K562 (cell line): ENCODE measurements around the gene IL10. TPM values are rescaled to one million over a fixed set of nuclear protein-coding genes. Genes with fewer than 3 reads are reported as not detected.

Experiments
- ATAC-seq: fragments of 200-7000 bp; cut with Tn5 transposase; 3 replicates; pipeline ENCODE4 v1.9.1; 2020; ENCODE audit warnings: moderate library complexity
- BruUV-seq: library from RNA; stranded (reverse); fragments of 400-500 nt; replicated peaks from 2 replicates; lab custom pipeline; 2021; lab: Mats Ljungman, UMichigan
- CTCF ChIA-PET: fragments of 300-600 bp; formaldehyde crosslinking; extraction: SDS; loops from one replicate; lab custom pipeline; 2021; ENCODE audit warnings: low intra/inter-chr PET ratio; lab: Yijun Ruan, JAX
- POLR2A ChIA-PET: fragments of 300-600, 350-650 bp; sonication (Branson Sonifier 250); formaldehyde crosslinking; extraction: SDS; loops from one replicate; lab custom pipeline; 2021; ENCODE audit warnings: antibody characterized with exemption, inconsistent platforms; lab: Yijun Ruan, JAX
- DNase-seq, 4 experiments: peaks; one replicate each; pipeline versions ENCODE4 v3.0.0 to v3.0.0-alpha.2; 2011 to 2018; ENCODE audit warnings: low spot score in 3 of 4, mixed read lengths in 3 of 4; ENCODE audit errors: extremely low read depth in 1 of 4
- FAIRE-seq: peaks from 2 replicates; lab custom pipeline; 2011; peaks lifted over from hg19 to GRCh38; lab: Jason Lieb, UNC
- H2AFZ ChIP-seq: 2 replicates; pipeline ENCODE4 v1.6.0; 2011; ENCODE audit warnings: low read depth, low read length, control low read depth, inconsistent platforms
- H3K27ac ChIP-seq: fragments of 200-600 bp; 3 replicates; pipeline ENCODE4 v1.8.0; 2011; ENCODE audit warnings: low read depth, mild to moderate bottlenecking, control low read depth, inconsistent platforms, low read length, moderate library complexity, mixed read lengths; ENCODE audit errors: extremely low read depth
- H3K27me3 ChIP-seq, 2 experiments: fragments of 300-600 bp in 1 of 2; 2 replicates in 1 of 2; 3 replicates in 1 of 2; pipeline versions ENCODE4 v1.6.0 to v1.8.0; 2011; ENCODE audit warnings: inconsistent platforms in 2 of 2, low read length in 2 of 2, mild to moderate bottlenecking in 1 of 2, mixed read lengths in 1 of 2, moderate library complexity in 1 of 2; ENCODE audit not compliant: control insufficient read depth in 2 of 2, insufficient read depth in 2 of 2
- H3K36me3 ChIP-seq: fragments of 300-600 bp; 3 replicates; pipeline ENCODE4 v1.8.0; 2011; ENCODE audit warnings: mild to moderate bottlenecking, low read length, inconsistent platforms; ENCODE audit not compliant: control insufficient read depth, insufficient read depth
- H3K4me1 ChIP-seq, 2 experiments: fragments of 200-600 bp in 1 of 2; replicated peaks in 1 of 2; 2 replicates in 1 of 2; 3 replicates in 1 of 2; pipeline versions ENCODE4 v1.5.1 to v1.8.0; 2011; ENCODE audit warnings: inconsistent platforms in 2 of 2, low read length in 2 of 2, mild to moderate bottlenecking in 1 of 2, mixed read lengths in 1 of 2, moderate library complexity in 1 of 2; ENCODE audit not compliant: control insufficient read depth in 2 of 2, insufficient read depth in 2 of 2
- H3K4me2 ChIP-seq: 2 replicates; pipeline ENCODE4 v1.6.1; 2011; ENCODE audit warnings: low read length, control low read depth, inconsistent platforms, mixed read lengths; ENCODE audit not compliant: insufficient read depth
- H3K4me3 ChIP-seq: fragments of 200-600 bp; sonication (generic), shearing (Covaris generic); 2 replicates; pipeline ENCODE4 v1.5.1; 2016; ENCODE audit warnings: control low read depth, inconsistent platforms
- H3K79me2 ChIP-seq: fragments of 200-600 bp; 3 replicates; pipeline ENCODE4 v1.8.0; 2011; ENCODE audit warnings: low read length, inconsistent platforms; ENCODE audit not compliant: control insufficient read depth, insufficient read depth
- H3K9ac ChIP-seq, 2 experiments: 2 replicates each; pipeline versions ENCODE4 v1.6.0 to v1.6.1; 2011; ENCODE audit warnings: low read depth in 2 of 2, low read length in 2 of 2, control low read depth in 1 of 2, inconsistent platforms in 1 of 2, mild to moderate bottlenecking in 1 of 2, mixed read lengths in 1 of 2; ENCODE audit not compliant: insufficient read depth in 1 of 2
- H3K9me1 ChIP-seq: one replicate; pipeline ENCODE4 v1.6.0; 2011; ENCODE audit warnings: inconsistent platforms, mild to moderate bottlenecking, low read length, moderate library complexity; ENCODE audit not compliant: control insufficient read depth, insufficient read depth
- H3K9me3 ChIP-seq: replicated peaks from 2 replicates; pipeline ENCODE4 v1.5.1; 2011; ENCODE audit warnings: low read depth, low read length, inconsistent platforms; ENCODE audit not compliant: control insufficient read depth, insufficient read depth
- H4K20me1 ChIP-seq: replicated peaks from 2 replicates; pipeline ENCODE4 v1.6.1; 2011; ENCODE audit warnings: low read length, inconsistent platforms, mixed read lengths; ENCODE audit not compliant: control insufficient read depth, insufficient read depth
- CREB1 ChIP-seq, 2 experiments: sonication (generic) in 1 of 2; formaldehyde crosslinking in 1 of 2; IDR thresholded peaks; 2 replicates each; pipeline versions ENCODE4 v1.6.1 to v1.8.0; 2012 to 2022; ENCODE audit warnings: inconsistent platforms in 1 of 2, mild to moderate bottlenecking in 1 of 2, missing genetic modification reagents in 1 of 2, moderate library complexity in 1 of 2
- JUN ChIP-seq, 2 experiments: sonication (generic) in 1 of 2; formaldehyde crosslinking in 1 of 2; IDR thresholded peaks; 2 replicates each; pipeline versions ENCODE4 v1.6.1 to v1.8.0; 2012 to 2022; ENCODE audit warnings: borderline replicate concordance in 2 of 2, mild to moderate bottlenecking in 2 of 2, improper control_type of control experiment in 1 of 2, low read depth in 1 of 2, low read length in 1 of 2, missing genetic modification reagents in 1 of 2
- KAT2B ChIP-seq: IDR thresholded peaks from one replicate; pipeline ENCODE4 v1.6.1; 2012; ENCODE audit warnings: low read depth, mild to moderate bottlenecking, control low read depth, inconsistent platforms, low read length, moderate library complexity
- KLF1 ChIP-seq: fragments of 450-650 bp; IDR thresholded peaks from 2 replicates; pipeline ENCODE4 v1.6.1; 2016; ENCODE audit warnings: missing genetic modification characterization, missing compliant biosample characterization
- MAFG ChIP-seq: fragments of 450-650 bp; conservative IDR thresholded peaks from 2 replicates; pipeline ENCODE4 v1.6.1; 2016; ENCODE audit warnings: missing genetic modification characterization, missing compliant biosample characterization
- NR4A1 ChIP-seq, 2 experiments: fragments of 250-450 bp in 1 of 2; fragments of 450-650 bp in 1 of 2; sonication (Bioruptor Pico) in 1 of 2; IDR thresholded peaks; 2 replicates each; pipeline versions ENCODE4 v1.4.0 to v1.6.1; 2016 to 2020; ENCODE audit warnings: mild to moderate bottlenecking in 2 of 2, missing compliant biosample characterization in 1 of 2, missing genetic modification characterization in 1 of 2, moderate library complexity in 1 of 2
- PHTF2 ChIP-seq: fragments of 250-450 bp; sonication (Bioruptor Pico); IDR thresholded peaks from 2 replicates; pipeline ENCODE4 v1.5.0; 2021; ENCODE audit warnings: mild to moderate bottlenecking
- POLR2B ChIP-seq: fragments of 450-650 bp; IDR thresholded peaks from 2 replicates; pipeline ENCODE4 v1.6.1; 2018; ENCODE audit warnings: low read depth; ENCODE audit not compliant: partially characterized antibody
- RUNX1 ChIP-seq: sonication (generic); IDR thresholded peaks from 2 replicates; pipeline ENCODE4 v1.6.1; 2016; ENCODE audit warnings: antibody characterized with exemption, low read depth
- TBL1XR1 ChIP-seq, 2 experiments: IDR thresholded peaks; 2 replicates each; pipeline ENCODE4 v1.6.1; 2012; ENCODE audit warnings: improper control_type of control experiment in 2 of 2, low read length in 2 of 2, mild to moderate bottlenecking in 1 of 2
- THRB ChIP-seq: fragments of 450-650 bp; formaldehyde crosslinking; conservative IDR thresholded peaks from 2 replicates; pipeline ENCODE4 v1.4.0; 2022; ENCODE audit warnings: mild to moderate bottlenecking, missing genetic modification characterization
- XRCC4 ChIP-seq: IDR thresholded peaks from one replicate; pipeline ENCODE4 v1.6.1; 2011; ENCODE audit not compliant: insufficient read depth, insufficient read length; ENCODE audit errors: extremely low read depth
- ZNF146 ChIP-seq: IDR thresholded peaks from one replicate; pipeline ENCODE4 v1.6.1; 2018; ENCODE audit warnings: missing compliant biosample characterization; ENCODE audit not compliant: unreplicated experiment
- ZNF778 ChIP-seq: fragments of 450-650 bp; formaldehyde crosslinking; IDR thresholded peaks from 2 replicates; pipeline ENCODE4 v1.4.0; 2020; ENCODE audit warnings: mild to moderate bottlenecking, moderate library complexity
- WGBS: fragments of 100-300 bp; shearing (Covaris generic); methylation state at CpG from one replicate; pipeline ENCODE4 v1.1.6; 2016; ENCODE audit warnings: low coverage, mixed read lengths; ENCODE audit not compliant: insufficient coverage; ENCODE audit errors: missing lambda C conversion rate; 5-methylcytosine and 5-hydroxymethylcytosine counted together
- in situ Hi-C: fragments of 300-500 bp; cut with MboI; formaldehyde crosslinking; loops from 4 replicates; pipeline ENCODE4 v1.15.0; 2018; ENCODE audit warnings: inconsistent platforms, mixed read lengths
- intact Hi-C: fragments of 100-400 bp; cut with micrococcal nuclease; formaldehyde crosslinking; loops from 2 replicates; pipeline ENCODE4 v1.14.2; 2022
- polyA plus RNA-seq, 8 experiments: library from polyadenylated mRNA; depleted of rRNA in 4 of 8; stranded (reverse) in 5 of 8; unstranded in 3 of 8; fragments of >200 nt; fragmentation: Nextera tagmentation in 2 of 8; fragmentation: Illumina TruSeq in 1 of 8; extraction: Ambion mirVana in 2 of 8; extraction: Trizol in 1 of 8; gene quantifications; 2 replicates each; pipeline versions ENCODE4 v1.2.1 to v1.2.3, GENCODE V29; 2011 to 2014; ENCODE audit warnings: inconsistent platforms in 1 of 8, missing spikeins in 1 of 8
- total RNA-seq, 7 experiments: library from RNA; depleted of rRNA in 6 of 7; stranded (reverse); fragments of >200 nt in 6 of 7; fragmentation: Illumina TruSeq in 2 of 7; extraction: Trizol in 2 of 7; gene quantifications; 2 replicates each; pipeline versions ENCODE4 v1.2.1 to v1.2.3, GENCODE V29; 2011 to 2021; ENCODE audit warnings: low replicate concordance in 1 of 7
- TF ChIP-seq, protein P1 (sequence below): fragments of 450-650 bp; formaldehyde crosslinking; IDR thresholded peaks from 2 replicates; pipeline ENCODE4 v1.4.0; 2020; ENCODE audit warnings: mild to moderate bottlenecking, moderate library complexity

IL10 gene
- total and polyA plus RNA-seq, 9 of the 15 experiments (the other 6 are each of a cell fraction or from before 2014, with no cell fraction given): 0.29 TPM; not detected in 8

DNA sequence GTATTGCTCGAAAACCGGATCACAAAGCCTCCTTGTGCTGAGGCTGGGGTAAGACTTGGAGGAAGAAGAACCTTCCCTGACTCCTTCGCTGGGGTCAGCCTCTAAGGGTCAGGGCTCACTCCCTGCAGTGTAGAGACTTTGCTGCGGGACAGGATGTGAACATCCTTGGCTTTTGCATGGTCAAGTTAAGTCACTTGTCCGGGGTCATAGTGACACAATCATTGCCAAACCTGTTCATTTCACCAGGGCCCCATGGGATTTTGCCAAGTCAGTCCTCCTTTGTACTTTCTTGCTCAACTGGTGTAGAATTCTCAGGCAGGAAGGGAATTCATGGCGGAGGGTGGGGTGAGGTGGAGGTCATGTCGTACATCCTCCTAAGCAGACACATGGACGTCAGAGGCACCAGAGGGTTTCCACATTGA lies 24.7 kb upstream of the IL10 start (continued):
- TF ChIP-seq, protein P1, sequence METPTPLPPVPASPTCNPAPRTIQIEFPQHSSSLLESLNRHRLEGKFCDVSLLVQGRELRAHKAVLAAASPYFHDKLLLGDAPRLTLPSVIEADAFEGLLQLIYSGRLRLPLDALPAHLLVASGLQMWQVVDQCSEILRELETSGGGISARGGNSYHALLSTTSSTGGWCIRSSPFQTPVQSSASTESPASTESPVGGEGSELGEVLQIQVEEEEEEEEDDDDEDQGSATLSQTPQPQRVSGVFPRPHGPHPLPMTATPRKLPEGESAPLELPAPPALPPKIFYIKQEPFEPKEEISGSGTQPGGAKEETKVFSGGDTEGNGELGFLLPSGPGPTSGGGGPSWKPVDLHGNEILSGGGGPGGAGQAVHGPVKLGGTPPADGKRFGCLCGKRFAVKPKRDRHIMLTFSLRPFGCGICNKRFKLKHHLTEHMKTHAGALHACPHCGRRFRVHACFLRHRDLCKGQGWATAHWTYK (CRISPR knock-in tag): no peak
- TF ChIP-seq MAFG (tag) (no peak), NR4A1 (CRISPR knock-in tag; IDR thresholded peaks at IDR 0.05) (no peak), NR4A1 (tag; IDR thresholded peaks at IDR 0.05) (no peak), PHTF2 (CRISPR knock-in tag) (no peak), KAT2B (no peak), CREB1 (IDR thresholded peaks at IDR 0.05) (no peak), CREB1 (CRISPR knock-in tag; IDR thresholded peaks at IDR 0.05) (no peak), THRB (CRISPR knock-in tag) (no peak), ZNF146 (CRISPR knock-in tag) (no peak)

DNA sequence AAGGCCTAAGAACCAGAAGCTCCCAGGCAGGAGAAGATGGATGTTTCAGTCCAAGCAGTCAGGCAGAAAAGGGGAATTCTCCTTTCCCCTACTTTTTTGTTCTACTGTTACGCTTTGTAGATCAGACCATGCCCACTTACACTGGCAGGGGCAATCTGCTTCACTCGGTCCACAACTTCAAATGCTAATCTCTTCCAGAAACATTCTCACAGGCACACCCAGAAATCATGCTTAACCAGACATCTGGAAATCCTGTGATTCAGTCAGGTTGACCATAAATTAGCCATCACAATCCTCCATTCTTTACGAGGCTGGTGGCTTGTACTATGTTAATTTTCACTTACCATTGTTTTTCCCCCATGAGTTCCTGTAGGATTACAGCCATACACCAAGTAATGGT lies 23.8 kb upstream of the IL10 start:
- BruUV-seq: no TSS peak

More for the DNA sequence above, 23.8 kb upstream of the IL10 start:
- Histone ChIP-seq H3K79me2 (no peaks in the 10 kb centered on the region), H3K9ac (no peak overlapping the region), H3K4me2 (no peak overlapping the region), H4K20me1 (0 out of 2 replicates have a peak, but pooled peaks cover 5% of the 10 kb centered on the region), H3K4me3 (no peak overlapping the region), H3K9me3 (no peaks in the 10 kb centered on the region)
- ATAC-seq (no peak), DNase-seq (no peak)
- POLR2A ChIA-PET: no interaction called here
- TF ChIP-seq XRCC4 (no peak), POLR2B (no peak), KAT2B (no peak), ZNF778 (no peak), KLF1 (tag) (no peak), TBL1XR1 (IDR thresholded peaks at IDR 0.05; ENCODE audit: low read length in 2 of 2) (no peak), JUN (IDR thresholded peaks at IDR 0.05; ENCODE audit: borderline replicate concordance, low read depth, low read length) (no peak), JUN (CRISPR knock-in tag; IDR thresholded peaks at IDR 0.05; ENCODE audit: borderline replicate concordance) (no peak), RUNX1 (no peak)
- TF ChIP-seq, all 486 proteins: peak for 0
- Histone ChIP-seq H3K9me1 (peaks cover 3% of the 10 kb centered on the region), H3K4me1 (no peaks in the 10 kb centered on the region; a peak in 1 of 5 replicates), H3K27ac (no peak overlapping the region), H2AFZ (no peak overlapping the region), H3K36me3 (no peaks in the 10 kb centered on the region), H3K27me3 (peaks cover 14 to 47% of the 10 kb centered on the region in 2 experiments)
- FAIRE-seq: no peak
- in situ Hi-C loops (no loop called here), intact Hi-C loops (no loop called here)
- WGBS: 11% methylated on average over 3 of the region's 3 CpGs
- CTCF ChIA-PET: no interaction called here
